Vagina (tissue), 2 donors: ENCODE results near the gene MMP20.

Experiments used
- POLR2A ChIP-seq, 2 donors: fragments of 450-650 bp; IDR thresholded peaks; one replicate each; pipeline ENCODE4 v1.6.1; 2017; ENCODE audit warnings: antibody characterized with exemption in 2 of 2, mild to moderate bottlenecking in 2 of 2, moderate library complexity in 2 of 2
- POLR2AphosphoS5 ChIP-seq, 2 donors: sonication (generic); formaldehyde crosslinking; IDR thresholded peaks; one replicate each; pipeline ENCODE4 v1.9.0; 2017; ENCODE audit warnings: antibody characterized with exemption in 2 of 2, mild to moderate bottlenecking in 2 of 2, low read depth in 1 of 2; ENCODE audit not compliant: insufficient read depth in 1 of 2

GRCh38 chr11:102639656-102640055, 14.5 kb upstream of the MMP20 start:
- TF ChIP-seq POLR2A (IDR thresholded peaks at IDR 0.05) (no peak), POLR2AphosphoS5 (IDR thresholded peaks at IDR 0.05; ENCODE audit: insufficient read depth in 1 of 2, low read depth in 1 of 2) (no peak)
